HG02623 (cell line): ENCODE data around the gene SEMA6B.
"Not testable (repeated sequence)": the region's sequence is repeated elsewhere in the genome, so short reads cannot be mapped to it uniquely, and the experiment has no call there.

Experiments
- ATAC-seq: cut with Tn5 transposase; IDR thresholded peaks from one replicate; pipeline ENCODE4 v1.9.1; 2021; ENCODE audit warnings: moderate library complexity; ENCODE audit not compliant: unreplicated experiment

The SEMA6B gene

DNA sequence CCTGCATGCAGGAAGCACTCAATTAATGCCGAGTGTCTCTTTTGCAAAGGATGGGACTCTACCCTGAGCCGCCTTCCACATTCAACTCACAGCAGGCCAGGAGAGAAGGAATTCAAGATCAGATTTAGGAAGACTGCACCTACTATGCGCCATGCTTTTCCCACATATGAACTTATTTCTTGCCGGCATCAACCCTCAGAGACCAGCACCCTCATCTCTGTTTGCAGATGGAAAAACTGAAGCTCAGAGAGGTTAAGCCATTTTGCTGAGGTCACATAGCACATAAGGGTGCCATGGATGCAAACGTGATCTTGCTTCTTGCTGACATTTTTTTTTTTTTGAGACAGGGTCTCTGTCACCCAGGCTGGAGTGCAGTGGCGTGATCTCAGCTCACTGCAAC lies 14.2 kb upstream of the SEMA6B start:
- ATAC-seq: no peak

DNA sequence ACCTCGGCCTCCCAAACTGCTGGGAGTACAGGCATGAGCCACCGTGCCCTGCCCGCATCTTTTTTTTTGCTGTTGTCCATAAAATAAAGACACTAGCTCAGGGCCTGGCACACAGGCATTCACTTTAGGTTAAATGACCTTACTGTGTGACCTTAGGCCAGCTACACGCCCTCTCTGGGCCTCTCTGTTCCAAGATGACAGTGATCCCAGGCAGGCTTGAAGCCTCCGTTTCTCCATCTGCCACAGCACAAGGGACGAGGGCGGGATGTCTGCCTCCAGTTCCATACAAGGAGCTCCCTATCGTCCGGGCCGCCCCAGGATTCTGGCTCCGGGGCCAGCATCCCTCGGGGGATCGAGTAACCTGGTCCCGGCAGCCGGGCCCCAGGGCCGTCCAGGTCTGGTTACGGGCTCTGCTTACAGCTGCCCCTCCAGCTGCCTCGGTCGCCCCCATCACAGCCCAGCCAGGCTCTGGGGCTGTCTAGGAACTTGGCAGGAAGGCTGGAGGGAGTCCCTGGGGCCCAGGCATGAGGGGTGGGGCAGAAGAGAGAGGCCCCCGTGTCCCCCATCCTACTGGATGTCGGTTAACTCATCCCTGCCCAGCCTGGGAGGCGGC lies 11.9 kb upstream of the SEMA6B start:
- no peak for ATAC-seq

DNA sequence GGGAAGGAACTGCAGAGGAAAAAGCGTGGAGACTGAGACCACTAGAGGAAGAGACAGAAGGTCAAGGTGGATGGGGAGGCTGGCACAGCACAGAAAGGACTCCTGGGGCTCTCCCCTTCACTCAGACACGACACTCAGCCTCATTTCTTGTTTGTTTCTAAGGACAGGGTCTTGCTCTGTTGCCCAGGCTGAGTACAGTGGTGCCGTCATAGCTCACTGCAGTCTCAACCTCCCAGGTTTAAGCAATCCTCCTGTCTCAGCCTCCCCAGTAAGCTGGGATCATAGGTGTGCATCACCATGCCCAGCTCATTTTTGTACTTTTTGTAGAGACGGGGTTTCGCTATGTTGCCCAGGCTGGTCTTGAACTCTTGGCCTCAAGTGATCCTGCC lies 11.4 kb upstream of the SEMA6B start:
- ATAC-seq: no peak

DNA sequence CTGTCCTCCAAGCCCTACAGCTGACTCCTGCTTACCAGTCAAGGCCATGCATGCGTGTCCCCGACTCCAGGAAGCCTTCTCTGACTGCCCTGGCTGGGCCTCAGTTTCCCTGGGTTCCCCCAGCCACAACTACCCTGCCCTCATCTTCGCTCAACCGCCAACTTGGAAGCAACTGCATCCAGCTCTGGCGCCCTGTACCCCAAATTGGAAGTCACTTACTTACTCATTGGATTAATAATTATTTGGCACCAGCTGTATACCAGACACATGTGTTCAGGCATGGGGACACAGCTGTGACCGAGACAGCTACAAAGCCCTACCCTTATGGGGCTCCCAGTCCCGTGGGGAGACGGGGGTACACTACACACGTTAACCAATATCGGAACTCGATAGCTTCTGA lies 10.9 kb upstream of the SEMA6B start:
- ATAC-seq: no peak

DNA sequence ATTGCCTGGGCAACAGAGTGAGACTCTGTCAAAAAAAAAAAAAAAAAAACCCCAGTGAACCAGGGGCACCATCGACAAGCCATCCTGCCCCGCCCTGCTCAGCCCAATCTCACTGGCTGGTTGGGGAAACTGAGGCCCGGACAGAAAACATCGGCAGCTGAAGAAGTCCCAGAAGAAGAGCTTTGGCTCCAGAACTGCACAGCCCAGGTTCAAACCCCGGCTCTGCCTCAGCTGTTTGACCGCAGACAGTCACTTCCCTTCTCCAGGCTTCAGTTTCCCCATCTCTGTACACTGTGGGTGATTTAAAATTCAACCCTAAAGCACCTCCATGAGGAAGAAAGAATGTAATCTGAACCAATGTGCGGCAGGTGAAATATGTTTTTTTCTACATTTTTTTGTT lies 9.4 kb upstream of the SEMA6B start:
- ATAC-seq: no peak

DNA sequence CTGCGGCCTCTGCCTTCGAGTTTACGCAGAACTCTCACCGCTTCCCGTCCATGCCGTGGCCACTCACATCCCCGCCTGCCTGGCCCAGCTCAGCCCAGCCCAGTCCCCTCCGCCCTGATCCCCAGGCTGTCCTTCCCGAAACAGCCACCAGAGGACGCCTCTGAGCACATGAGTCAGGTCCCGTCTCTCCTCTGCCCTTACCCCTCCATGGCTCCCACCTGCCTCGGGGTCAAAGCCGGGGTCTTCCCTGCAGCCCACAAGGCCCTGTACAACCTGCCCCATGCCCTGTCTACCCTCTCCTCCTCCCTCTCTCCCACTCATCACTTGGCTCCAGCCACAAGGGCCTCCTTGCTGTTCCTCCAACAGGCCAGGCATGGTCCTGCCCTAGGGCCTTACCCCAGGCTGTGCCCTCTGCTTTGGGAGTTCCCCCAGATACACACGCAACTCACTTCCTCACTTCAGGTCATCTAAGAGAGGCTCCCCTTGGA lies 8.1 kb upstream of the SEMA6B start:
- no peak for ATAC-seq

DNA sequence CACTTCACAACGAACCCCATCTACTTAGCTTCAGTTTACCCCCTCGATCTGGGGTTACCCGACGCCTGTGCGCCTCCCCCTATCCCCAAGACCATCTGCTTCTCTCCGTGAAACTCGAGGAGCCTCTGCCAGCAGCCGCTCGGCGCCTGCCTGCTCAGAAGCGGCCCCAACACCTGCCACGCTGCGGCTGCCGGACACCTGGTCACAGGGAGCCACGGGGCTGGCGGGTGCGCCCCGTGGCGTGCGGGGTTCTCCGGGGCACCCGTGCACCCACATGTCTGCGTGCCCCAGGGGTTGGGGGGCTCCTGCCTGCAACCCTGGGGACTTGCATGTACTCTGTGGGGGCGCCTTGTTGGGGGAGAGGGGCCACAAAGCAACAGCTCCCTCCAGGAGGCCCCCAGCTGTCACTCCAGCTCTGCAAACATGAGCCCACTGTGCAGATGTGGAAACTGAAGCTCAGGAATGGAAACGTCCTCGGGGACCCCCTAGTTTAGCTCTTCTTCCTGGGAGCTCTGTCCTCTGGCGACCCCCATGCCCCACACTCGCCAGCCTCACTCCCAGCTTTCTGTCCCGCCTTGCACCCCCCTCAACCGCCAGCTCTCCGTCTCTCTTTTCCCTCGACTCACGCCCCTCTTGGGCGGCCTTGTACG lies 7.0 kb upstream of the SEMA6B start:
- no peak for ATAC-seq

DNA sequence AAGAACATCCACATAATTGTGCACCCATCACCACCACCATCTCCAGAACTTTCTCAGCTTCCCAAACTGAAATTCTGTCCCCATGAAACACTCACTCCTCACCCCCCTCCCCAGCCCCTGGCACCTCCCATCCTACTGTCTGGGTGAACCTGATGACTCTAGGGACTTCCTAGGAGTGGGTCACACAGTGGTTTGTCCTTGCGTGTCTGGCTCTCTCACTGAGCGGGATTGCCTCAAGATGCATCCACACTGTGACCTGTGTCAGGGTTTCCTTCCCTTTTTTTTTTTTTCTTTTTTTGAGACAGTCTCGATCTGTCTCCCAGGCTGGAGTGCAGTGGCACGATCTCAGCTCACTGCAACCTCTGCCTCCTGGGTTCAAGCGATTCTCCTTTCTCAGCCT lies 4.1 kb upstream of the SEMA6B start:
- not testable (repeated sequence) for ATAC-seq

DNA sequence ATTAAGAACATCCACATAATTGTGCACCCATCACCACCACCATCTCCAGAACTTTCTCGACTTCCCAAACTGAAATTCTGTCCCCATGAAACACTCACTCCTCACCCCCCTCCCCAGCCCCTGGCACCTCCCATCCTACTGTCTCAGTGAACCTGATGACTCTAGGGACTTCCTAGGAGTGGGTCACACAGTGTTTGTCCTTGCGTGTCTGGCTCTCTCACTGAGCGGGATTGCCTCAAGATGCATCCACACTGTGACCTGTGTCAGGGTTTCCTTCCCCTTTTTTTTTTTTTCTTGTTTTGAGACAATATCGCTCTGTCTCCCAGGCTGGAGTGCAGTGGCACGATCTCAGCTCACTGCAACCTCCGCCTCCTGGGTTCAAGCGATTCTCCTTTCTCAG lies 2.6 kb upstream of the SEMA6B start:
- not testable (repeated sequence) for ATAC-seq

DNA sequence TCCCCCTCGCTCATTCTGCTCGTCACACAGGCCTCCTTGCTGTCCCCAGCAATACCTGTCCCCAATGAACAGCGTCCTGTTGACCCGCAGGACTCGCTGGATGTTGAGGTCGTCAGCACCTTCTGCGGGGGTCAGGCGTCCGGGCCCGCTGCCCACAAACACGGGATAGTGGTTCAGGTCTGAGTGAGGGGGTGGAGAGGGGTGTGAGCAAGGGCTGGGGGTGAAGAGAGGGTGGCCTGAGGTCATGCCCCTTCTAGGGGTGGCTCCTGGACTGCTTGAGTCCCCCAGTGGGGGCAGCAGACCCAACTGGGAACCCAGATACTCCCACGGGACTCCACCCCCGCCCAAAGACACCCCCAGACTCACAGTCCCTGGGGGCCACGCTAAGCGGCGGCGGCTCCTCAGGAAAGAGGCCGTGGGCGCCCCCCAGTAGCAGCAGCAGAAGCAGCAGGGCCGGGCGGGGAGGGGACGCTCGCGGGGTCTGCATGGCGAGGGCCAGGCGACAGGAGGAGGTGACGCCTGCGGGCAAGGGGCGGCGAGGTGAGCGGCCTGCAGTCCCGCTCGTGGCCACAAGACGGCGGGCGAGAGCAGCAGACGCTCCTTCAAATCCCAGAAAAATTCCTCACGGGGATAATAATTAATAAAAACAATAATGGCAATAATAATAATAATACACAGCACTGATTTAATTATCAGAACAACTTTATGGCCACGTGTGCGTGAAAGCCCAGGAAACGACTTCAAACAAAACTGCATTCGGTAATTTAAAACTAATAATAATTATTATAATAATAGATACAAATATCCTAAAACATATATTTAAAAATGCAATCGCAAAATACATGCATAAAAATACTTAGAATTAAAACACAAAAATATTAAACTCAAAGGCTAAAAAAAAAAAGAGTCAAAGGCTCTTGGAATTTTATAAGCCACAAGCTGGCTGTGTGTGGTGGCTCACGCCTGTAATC lies 1.2 kb downstream of the SEMA6B start:
- ATAC-seq: no peak

DNA sequence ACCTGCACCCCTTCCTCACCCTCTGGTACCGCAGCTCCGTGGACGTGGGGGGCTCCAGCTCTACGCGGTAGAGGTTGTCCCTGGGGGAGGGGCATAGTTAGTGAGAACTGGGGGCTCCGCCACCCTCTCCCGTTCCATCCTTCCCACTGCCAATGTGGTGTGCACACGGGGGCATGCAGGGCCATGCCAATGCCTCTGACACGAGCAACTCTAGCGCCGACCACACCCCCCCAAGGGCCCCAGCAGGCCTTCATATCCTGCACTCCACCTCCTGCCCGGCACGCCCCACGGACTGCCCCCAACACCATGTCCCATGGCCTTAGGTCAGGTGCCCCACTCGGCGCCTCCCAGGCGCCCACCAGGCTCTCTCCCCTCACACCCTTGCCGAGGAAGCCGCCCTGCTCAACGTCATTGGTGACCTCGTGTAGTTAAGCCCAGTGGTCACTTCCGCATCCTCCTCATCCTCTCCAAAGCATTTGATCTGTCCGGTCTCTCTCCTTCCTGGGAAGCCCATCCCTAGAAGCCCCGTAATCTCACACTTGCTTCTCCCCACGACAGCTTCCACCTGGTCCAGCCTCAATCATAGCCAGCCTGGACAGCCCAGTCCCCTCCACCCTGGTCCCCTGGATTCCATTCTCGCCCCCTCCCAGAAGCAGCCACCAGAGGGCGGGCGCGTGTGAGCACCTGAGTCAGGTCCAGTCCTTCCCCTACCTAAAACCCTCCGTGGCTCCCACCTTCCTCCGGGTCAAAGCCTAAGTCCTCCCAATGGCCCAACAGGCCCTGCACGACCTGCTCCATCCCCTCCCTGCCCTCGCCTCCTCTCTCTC lies 2.1 kb downstream of the SEMA6B start:
- no peak for ATAC-seq

DNA sequence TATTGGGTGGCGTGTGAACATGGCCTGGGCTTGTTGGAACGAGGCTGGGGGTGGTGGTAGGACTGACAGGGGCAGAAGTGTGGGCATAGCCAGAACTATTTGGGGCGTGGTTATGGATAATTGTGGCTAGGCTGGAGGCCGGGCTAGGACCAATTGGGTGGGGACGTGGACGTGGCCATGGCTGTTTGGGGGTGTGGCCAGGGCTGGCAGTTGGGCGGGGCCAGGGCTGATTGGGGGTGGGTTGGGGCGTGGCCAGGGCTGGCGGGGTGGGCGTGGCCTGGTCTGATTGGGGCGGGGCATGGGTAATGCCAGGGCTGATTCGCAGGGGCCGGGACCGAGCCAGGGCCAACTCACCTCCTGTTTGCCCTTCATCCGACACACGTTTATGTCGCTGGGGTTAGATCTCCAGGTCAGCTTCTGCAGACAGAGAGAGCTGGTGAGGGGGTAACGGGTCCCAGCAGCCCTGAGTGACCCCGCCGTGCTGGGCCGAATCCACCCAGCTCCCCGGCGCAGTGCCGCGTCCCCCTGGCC lies 2.8 kb downstream of the SEMA6B start:
- no peak for ATAC-seq

DNA sequence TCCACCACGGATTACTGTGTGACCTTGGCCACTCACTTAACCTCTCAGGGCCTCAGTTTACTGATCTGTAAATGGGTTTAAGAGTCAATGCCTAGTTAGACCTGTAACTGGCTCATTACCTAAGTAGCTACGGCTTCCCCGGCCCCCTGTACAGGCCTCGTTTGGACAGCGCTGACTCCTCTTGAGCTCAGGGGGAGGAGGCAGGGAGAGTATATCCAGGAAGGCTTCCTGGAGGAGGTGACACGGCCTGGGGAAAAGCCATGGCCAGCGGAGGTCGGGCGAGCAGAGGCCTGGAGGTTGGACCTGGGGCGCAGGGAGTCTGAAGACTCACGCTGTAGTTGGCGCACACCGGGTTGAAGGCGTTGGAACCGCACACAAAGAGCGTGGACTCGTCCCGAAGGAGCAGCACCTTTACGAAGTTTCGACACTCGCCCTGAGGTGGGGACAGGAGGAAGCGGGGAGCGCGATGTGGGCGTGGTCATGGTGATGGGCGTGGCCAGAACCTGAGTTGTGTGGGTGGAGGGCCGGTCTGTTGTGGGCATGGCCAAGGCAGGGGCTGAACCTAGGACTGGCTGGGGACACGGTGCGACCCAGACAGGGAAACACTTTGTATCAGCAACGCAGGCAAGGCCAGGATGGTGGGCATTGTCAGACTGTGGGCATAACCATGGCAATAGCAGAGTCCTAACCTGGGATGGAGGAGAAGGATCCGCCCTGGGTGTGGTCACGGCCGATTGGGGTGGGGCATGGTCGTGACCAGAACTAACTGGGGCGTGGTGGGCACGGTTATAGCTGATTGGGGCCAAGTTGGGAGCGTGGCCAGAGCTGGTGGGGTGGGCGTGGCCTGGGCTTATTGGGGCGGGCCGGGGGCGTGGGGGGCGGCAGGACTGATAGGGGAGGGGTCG lies 3.6 kb downstream of the SEMA6B start:
- ATAC-seq: no peak

DNA sequence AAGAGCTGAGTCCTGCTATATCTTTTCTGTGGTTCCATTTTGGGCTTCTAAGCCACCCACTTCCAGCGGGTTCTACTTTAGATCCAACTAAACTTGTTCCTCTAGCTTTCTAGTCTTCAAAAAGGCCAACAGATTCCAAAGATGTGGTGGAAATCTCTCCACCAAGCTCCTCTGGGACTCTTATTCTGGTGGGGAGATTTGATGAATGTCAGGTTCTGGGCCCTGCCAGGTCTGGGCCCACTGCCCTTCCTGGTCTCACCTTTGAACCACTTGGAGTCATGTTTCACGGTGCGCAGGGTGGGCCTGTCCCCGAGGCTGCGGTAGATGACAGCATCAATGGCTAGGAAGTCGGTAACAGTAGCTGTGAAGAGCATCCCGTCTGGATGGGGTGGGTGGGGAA lies 4.8 kb downstream of the SEMA6B start:
- ATAC-seq: no peak

DNA sequence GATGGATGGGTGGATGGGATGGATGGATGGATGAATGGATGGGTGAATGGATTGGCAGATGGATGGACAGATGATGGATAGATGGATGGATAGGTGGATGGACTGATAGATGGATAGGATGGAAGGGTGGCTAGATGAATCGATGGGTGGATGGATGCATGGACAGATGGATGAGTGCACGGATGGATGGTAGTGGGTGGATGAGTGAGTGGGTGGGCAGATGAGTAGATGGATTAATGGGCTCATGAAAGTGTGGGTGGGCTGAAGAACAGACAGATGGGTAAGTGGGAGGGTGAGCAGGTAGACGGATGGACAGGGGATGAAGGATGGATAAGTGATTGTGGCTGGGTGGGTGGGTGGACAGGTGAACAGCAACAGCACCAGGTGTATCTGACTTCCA lies 5.7 kb downstream of the SEMA6B start:
- ATAC-seq: no peak

DNA sequence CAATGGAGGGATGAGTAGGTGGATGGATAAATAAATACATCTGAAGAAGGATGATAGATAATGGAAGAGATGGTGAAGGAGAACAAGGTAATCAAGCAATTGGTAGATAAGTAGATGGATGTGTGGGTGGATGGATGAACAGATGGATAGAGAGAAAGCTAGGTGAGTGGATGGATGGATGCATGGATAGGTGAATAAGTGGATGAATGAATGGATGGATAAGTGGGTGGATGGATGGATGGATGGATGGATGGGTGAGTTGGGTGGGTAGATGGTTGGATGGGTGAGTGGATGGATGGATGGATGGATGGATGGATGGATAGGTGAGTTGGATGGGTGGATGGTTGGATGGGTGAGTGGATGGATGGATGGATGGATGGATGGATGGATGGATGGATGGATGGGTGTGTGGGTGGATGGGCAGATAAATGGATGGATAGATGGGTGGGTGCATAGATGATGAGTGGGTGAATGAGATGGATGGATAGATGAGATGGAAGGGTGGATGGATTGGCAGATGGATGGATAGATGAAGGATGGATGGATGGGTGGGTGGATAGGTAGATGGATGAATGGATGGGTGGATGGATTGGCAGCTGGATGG lies 6.3 kb downstream of the SEMA6B start:
- no peak for ATAC-seq

DNA sequence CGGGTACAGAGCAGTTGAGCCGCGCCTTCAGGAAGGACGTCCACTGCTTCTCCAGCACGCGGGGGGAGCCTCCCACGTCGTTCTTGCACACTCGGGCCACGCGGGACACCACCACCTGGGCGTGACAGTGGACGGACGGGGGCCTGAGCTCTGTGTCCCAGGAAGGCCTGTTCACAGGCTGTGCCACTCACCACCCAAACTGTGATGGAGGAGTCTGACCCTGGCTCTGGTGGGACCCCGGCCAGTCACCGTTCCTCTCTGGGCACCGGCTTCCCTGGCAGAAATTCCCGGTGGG lies 7.0 kb downstream of the SEMA6B start:
- no peak for ATAC-seq

DNA sequence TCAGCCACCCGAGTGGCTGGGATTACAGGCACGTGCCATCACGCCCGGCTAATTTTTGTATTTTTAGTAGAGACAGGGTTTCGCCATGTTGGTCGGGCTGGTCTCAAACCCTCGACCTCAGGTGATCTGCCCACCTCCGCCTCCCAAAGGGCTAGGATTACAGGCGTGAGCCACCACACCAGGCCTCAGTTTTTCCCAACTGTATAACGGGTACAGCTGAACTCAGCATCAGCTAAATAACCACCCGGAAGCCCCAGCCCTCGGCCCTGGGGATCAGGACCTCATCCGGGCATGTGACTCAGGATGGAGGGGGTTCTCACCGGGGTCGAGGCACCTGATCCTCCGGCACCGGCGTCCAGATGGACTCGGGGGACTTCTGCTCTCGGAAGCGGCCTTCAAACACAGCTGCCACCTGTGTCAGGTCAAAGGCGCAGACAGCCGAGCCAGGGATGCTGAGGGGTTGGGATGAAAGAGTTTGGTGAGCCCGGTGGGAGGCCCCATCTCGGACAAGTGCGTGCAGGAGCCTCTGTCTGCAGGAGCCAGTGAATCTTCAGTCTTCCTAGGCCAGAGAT lies 8.9 kb downstream of the SEMA6B start:
- ATAC-seq: no peak

DNA sequence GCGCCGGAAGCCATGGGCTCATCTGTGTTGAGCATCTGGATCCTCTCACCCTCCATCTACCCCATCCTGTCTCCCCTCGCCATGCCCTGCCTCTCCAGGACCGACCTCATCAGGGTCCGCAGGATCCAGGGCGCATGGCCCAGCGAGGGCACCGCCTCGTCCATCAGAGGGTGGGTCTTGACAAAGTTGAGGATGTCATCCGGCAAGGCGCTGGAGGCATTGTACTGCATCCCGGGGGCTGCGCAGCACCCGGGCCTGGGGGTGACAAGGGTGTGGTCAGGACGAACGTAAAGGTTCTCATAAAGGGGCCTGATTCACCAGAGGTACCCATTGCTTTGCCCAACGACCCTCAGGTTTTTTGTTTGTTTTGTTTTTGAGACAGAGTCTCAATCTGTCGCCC lies 9.5 kb downstream of the SEMA6B start:
- no peak for ATAC-seq
